HG02885 (cell line): Measurements from ENCODE around the gene PPP2R1A.
"Not testable (repeated sequence)": the region's sequence is repeated elsewhere in the genome, so short reads cannot be mapped to it uniquely, and the experiment has no call there.

Experiments used
- ATAC-seq: cut with Tn5 transposase; IDR thresholded peaks from one replicate; pipeline ENCODE4 v1.9.1; 2021; ENCODE audit warnings: mild to moderate bottlenecking; ENCODE audit not compliant: unreplicated experiment, poor library complexity

PPP2R1A gene

DNA sequence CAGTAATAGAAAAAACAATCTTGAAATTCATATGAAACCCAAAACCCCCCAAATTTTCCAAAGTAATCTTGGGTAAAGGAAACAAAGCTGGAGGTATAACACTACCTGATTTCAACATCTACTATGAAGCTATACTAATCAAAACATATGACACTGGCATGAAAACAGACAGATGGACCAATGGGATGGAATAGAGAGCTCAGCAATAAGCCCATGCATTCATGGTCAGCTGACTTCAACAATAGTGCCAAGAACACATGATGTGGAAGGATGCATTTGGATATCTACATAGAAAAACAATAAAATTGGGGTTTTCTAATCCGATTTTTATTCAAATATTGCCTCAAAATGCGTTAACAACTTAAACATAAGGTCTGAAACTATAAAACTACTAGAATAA, 47.3 kb downstream of the PPP2R1A start:
- ATAC-seq = no peak

GRCh38 chr19:52237771-52238400, 48.0 kb downstream of the PPP2R1A start:
- ATAC-seq = no peak

DNA sequence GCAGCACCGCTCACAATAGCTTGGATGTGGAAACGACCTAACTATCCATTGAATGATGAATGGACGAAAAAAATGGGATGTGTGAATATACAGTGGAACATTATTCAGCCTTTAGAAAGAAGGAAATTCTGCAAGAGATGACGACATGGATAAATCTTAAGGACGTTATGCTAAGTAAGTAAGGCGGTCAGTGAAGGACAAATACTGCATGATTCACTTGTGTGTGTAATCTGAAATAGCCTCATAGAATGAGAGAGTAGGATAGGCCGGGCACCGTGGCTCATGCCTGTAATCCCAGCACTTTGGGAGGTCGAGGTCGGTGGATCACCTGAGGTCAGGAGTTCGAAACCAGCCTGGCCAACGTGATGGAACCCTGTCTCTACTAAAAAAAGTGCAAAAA, 54.2 kb downstream of the PPP2R1A start:
- ATAC-seq = no peak

GRCh38 chr19:52248241-52248640, 58.4 kb downstream of the PPP2R1A start:
- no peak for ATAC-seq

GRCh38 chr19:52258426-52258825, 68.6 kb downstream of the PPP2R1A start:
- no peak for ATAC-seq

DNA sequence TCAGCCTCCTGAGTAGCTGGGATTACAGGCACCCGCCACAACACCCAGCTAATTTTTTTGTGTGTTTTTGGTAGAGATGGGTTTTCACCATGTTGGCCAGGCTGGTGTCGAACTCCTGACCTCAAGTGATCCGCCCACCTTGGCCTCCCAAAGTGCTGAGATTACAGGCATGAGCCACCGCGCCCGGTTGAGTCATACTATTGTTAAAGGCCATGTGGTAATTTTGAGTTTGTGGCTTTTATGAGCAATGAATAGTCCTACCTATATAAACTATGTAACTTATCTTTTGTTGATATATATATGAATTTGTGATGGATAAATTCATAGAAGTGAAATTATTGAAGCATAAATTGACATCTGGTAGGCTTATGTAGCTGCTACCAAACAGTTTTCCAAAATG, 75.7 kb downstream of the PPP2R1A start:
- ATAC-seq = not testable (repeated sequence)

DNA sequence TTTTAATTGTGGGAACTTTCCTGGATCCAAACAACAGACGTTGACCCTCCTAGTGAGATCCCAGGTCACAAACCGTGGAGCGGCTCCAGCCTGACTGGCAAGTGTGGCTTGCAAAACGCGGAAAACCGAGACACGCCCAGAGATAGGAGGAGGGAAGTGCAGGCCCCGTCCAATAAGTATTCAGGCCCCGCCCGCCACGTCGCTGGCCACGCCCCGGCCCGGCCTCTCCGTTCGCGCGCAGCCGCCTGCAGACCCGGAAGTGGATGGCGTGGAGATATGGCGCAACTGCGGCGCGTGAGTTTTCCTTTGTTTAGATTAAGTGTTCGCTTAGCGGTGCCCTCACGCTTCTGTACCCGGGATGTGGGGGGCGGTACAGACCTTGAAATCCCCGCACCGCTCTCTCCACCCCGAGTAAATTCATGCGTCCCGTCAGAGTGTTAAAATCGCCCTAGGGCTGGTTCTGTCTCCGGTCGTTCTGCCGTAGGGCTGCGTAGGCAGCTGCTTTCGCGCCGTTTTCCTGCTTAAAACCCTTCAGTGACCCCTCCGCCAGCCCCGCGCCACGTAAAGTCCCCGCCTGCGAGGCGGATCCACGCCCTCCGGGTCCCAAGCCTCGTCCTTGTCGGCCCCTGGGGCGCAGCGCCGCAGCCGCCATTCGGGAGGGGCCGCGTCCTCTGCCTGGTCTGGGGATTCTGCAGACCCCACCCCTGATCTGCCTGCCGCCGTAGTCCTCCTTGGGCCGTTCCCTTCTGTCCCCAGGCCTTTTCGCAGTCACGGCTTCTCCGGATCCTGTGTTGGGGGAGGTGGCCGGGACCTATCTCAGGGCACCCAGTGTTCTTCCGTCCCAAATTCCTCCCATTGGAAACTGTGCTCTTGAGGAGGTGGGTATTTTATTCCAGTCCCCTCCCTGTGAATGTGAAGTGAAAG, 79.7 kb downstream of the PPP2R1A start, which contains the start of gene ZNF766:
TSS of gene ZNF766 (plus strand) at position 250 of the 924 bp plus-strand sequence. CDS start at position 277, 27 bp downstream.
- peak; percentile 97 for ATAC-seq

DNA sequence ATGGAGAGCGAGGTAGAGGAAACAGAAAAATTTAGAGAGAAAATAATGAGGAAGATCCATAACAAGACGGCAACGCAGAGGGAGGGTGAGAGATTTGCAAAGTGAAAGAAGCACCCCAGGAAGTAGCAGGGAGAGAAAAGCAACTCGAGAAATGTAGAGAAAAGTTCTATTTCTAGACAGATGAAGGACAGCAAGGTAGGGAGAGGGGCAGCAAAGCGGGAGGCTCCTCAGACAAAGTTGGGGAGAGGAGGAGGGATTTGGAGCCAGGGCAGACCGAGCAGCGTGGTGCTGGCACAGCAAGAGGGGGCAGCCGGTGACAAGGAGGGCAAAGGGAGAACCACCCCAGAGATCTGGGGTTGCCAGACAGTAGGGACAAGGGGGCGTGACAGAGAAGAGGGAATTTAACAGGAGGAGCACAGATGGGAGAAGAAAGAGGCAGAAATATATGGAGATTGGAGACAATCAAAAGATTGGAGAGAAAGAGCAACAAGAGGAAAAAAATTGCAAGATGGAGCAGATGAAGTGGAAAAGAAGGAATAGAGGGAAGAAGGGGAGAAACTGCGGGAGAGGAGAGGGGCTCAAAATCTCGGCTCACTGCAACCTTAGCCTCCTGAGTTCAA, 80.5 kb downstream of the PPP2R1A start:
- no peak for ATAC-seq

- ATAC-seq = no peak
Measured at GRCh38 chr19:52273301-52273700, 83.4 kb downstream of the PPP2R1A start.

DNA sequence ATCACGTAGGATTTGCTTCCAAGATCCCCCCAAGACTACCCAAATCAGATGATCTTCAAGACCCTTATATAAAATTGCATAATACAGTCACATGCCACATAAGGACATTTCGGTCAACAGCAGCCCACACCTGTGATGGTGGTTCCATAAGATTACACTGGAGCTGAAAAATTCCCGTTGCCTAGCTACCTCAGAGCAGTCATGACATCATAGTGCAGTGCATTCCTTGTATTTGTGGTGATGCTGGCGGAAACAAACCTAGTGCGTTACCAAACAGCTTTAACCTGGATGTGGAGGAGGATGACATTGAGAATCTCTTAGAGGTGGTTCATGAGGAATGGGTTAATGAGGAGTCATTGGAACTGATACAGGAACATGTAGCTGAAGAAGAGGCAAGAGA, 84.3 kb downstream of the PPP2R1A start:
- ATAC-seq = no peak

- ATAC-seq = no peak
Measured at GRCh38 chr19:52275988-52276387, 86.1 kb downstream of the PPP2R1A start.

- ATAC-seq = no peak
Measured at GRCh38 chr19:52277471-52277870, 87.6 kb downstream of the PPP2R1A start.
